Measurements from ENCODE around the gene ISCA1.

ISCA1 gene

DNA sequence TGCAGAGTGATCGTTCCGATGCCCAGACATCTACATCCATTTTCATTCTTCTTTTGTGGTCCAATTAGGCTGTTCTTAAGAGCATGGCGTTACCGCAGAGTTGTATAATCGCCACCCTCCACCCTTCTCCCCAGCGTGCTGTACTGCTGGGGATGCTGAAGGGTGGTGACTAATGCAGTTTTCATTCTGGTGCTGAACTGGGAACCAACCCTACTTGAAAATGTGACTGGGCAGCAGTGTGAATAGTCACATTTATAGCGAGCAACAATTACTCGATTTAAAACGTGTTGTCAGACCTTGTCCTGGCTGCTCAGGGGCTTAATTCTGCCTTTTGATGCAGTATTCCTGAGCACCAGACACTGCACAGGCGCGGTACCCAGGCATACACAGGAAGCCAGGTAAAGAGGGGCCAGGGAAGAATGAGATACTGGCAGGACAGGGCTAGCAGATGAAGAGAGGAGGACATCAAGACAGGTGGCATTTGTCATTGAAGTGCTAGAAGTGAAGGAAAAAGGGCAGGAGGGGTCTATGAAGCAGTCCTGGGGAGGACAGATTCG is 719 bp upstream of the ISCA1 start:
- DNase-seq = peak; percentile 86

DNA sequence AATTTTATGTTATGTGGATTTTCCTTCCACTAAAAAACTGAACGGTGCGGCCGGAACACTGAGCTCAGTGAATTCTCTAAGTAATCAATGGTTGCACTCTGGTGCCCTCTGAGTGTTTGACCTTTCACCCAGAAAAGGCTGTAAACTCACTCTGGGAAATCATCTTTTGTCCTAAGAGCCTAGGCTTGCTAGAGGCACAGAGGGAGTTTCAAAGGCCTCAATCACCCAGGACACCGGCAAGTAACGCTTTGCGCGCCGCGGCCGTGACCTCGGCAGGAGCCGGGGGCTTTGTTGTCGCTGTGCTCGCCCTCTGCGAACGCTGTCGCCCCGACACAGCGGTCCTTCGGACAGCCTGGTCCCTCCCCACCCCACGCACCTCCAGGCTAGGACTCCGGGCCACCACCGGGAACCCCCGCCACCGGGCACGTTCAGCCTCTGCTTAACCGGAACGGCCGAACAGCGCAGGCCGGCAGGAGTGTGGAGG is 703 bp downstream of the ISCA1 start:
- peak; percentile 53 for DNase-seq

DNA sequence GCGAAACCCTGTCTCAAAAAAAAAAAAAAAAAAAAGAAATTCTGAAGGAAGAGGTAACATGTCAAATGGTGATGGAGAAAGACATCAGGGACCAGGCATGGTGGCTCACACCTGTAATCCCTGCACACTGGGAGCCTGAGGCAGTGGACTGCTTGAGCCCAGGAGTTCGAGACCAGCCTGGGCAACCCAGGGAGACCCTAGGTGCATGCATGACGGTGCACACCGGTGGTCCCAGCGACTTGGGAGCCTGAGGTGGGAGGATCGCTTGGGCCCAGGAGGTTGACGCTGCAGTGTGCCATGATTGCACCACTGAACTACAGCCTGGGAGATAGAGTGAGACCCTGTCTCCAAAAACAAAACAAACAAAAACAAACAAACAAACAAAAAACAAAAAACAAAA is 1.8 kb downstream of the ISCA1 start:
- no peak for DNase-seq

DNA sequence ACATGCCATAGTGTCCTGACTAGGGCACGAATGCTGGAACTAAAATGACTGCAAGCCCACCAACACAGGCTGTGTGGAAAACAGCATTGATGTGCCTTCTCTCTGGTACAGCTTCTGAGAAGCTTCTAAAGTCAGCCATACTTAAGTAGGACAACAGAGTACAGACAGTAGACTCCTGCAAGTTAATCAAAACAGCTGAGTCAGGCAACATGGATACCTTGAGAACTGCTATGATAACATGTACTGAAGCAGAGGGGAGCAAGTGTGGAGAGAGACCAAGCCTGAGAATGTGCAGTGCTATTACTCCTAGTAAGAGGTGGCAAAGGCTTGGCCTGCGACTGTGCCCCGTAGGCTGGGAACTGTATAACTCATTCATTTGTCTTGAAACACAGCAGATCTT is 2.5 kb downstream of the ISCA1 start:
- peak; percentile 17 for DNase-seq

DNA sequence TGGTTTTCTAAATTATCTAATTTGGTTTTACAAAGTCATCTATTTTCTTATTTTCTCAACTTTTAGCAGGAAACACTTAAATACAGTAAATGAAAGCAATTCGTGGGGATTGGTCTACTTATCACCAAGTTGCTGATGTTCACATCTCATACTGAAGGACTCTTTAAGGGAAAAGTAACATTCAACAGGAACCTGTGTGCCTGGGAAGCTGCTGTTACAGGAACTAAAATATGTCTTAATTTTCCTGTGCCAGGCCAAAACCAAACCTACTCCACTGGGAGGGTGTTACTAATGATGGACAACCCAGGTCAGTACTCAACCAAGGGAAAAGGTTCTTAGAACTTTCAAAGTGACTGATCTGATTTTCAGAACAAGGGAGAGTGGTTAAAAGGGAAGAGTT is 5.3 kb downstream of the ISCA1 start:
- DNase-seq = no peak

DNA sequence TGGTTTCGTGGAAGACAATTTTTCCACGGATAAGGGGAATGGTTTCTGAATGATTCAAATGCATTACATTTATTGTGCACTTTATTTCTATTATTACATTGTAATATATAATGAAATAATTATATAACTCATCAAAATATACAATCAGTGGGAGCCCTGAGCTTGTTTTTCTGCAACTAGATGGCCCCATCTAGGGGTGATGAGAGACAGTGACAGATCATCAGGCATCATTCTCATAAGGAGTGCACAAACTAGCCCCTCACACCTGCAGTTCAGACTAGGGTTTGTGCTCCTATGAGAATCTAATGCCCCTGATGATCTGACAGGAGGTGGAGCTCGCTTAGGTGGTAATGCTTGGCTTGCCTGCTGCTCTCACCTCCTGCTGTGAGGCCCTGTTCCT is 6.4 kb downstream of the ISCA1 start:
- peak; percentile 39 for DNase-seq

DNA sequence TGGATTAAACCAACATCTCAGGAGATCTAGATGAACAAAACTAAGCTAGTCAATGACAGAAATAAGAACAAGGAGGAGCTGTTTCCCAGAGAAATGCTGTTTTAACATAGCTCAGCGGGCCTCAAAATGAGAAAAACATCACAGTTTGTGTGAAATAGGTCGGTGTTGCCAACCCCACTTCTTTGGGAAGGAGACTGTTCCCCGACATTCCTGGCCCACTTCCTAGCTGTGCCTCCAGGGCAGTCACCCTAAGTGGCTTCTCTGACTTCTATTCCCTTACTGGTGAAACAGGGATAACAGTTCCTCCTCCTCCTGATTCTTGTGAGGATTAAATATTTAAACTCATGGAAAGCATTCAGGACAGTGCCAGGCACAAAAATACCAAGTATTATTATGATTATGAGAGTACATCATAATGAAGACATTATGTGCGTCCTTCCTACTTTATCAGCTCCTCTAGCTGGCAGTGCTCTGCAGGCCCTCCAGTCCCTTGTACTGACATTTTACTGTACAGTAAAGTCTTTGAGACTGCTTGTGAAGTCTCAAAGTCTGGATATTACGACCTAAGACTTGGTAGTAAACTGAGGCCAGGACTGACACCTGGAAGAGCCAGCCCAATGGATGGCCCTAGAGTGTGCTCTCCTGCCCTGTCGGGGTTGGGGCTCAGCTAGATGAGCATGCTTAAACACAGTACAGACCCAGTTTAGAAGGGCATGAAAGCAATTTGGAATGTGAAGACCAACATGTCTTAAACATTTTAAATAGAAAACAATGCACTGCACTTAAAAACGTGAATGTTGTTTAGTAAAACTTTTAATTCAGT is 7.3 kb downstream of the ISCA1 start:
- no peak for DNase-seq

DNA sequence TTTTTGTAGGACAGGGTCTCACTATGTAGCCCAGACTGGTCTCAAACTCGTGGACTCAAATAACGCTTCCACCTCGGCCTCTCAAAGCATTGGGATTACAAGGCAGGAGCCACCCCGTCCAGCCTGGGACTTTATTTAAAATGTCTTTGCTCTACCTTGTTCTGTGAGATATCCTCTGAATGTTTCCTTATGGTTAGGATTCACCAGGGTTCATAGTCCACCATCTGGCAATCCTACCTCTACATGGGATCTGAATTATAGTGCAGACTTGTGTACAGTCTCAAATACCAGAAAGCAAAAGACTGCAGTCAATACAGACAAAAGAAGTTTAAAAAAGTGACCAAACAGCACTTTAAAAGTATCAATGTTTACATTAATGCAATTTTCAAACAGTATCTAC is 10.1 kb downstream of the ISCA1 start:
- no peak for DNase-seq

DNA sequence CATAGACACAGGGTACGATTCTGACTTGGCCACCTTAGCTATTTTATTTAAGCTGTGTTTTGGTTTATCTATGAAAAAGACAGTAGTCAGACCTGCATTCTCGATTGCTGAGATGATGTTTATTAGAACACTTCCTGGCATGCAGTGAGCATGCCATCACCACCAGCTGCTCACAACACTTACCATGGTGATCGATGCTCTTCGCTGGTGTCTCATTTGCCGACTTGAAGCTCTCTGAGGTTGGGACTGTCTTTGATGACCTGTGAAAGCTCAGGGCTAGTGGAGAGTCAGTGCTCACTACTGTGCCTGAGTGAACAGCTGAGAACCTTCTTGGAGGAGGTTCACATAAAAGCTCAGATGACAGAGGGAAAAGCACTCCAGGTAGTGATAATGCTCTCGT is 18.5 kb downstream of the ISCA1 start:
- DNase-seq = no peak

DNA sequence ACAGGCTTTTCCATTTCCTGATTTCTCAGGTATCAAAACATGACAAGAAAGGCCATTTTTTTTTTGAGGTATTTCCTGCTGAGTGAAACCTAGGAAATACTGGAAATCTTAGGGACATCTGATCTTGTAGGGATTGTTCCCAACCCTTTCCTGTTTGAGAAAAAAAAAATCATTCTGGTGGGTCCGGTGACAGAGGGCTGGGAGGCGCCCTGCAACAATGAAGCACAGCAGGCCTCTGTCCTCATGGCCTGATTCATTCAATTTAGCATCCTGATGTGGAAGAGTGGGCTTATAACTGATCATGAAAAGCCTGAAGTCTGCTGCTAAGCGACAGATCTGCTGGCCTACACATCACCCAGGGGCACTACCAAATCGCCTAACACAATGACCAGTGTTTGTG is 19.8 kb downstream of the ISCA1 start:
- DNase-seq = no peak

DNA sequence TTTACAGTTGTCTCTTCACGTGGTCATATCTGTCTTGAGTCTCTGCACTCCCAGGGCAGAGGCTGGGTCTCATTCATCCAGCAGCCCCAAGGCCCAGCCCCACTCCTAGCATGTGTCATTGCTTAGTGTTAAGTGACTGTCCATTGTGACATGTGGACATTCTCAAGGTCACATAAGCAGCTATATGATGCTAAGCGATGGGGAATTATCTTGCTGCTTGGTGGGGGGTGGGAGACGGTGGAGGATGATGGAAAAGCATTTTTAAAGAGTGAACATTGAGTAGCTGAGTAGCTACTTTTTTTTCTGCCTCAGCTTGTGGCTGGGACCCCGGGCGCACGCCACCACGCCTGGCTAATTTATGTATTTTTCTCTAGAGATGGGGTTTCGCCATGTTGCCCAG is 22.8 kb downstream of the ISCA1 start, which contains the start of gene C9orf153:
C9orf153 (minus strand) TSS at position 101 of the 400 bp plus-strand sequence. CDS start 30,054 bp downstream, outside the sequence.
- no peak for DNase-seq

DNA sequence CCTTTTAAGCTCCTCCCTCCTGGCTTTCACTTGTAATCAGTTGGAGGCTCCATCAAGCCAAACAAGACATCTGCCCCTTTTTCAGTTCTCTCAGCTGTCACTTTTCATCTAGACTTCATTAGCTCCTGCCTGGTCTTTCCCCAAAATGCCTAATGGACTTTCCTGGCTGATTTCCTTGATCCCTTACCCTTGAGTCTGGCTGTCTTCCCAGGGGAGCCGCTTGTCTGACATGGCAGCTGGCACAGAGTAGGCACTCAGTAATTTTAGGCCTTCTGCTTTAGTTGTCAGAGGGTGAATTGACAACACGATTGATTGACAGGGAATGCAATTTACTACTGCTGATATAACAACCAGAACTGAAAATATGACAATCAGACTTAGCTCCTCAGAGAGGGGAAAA is 24.9 kb downstream of the ISCA1 start:
- no peak for DNase-seq

DNA sequence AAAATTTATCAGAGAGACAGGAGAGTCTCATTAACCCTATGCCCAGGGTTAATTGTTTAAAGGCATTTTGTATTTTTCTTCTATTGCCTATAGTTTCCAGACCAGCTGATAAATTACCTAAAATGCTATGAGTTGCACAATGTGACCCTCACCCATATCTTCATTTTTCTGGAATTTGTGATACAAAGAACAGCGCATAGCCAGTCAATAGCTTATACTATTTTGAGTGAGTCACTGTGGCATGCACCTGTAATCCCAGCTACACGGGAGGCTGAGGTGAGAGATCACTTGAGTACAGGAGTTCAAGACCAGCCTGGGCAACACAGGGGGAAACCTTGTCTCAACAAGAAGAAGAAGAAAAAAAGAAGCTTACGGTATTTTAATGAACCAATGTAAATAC is 25.7 kb downstream of the ISCA1 start:
- no peak for DNase-seq

DNA sequence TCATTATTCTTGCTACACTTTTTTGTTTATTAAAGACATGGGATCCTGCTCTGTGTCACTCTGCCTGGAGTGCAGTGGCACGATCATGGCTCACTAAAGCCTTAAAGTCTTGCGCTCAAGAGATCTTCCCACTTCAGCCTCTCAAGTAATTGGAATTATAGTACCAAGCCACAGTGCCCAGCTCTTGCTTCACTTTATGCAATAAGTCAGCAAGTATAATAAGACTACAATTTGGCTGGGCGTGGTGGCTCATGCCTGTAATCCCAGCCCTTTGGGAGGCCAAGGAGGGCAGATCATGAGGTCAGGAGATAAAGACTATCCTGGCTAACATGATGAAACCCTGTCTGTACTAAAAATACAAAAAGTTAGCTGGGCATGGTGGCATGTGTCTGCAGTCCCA is 28.8 kb downstream of the ISCA1 start:
- no peak for DNase-seq

DNA sequence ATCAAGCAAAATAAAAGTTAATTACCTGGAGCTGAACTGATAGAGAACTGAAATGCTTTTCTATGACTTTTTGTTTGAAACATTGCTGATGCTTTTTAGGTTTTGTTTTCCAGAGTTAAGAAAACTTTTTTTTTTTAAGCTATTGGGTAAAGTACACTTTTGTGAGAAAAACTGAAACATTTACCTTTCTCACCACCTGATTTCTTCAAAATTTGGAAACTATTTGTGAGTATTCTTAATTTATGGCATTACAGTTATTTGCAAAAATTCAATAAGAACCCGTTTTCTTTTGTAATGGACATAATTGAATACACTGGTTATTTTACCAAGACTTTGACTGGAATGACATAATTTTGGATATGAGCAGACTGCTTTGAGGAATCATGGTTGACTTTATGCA is 29.5 kb downstream of the ISCA1 start:
- no peak for DNase-seq

DNA sequence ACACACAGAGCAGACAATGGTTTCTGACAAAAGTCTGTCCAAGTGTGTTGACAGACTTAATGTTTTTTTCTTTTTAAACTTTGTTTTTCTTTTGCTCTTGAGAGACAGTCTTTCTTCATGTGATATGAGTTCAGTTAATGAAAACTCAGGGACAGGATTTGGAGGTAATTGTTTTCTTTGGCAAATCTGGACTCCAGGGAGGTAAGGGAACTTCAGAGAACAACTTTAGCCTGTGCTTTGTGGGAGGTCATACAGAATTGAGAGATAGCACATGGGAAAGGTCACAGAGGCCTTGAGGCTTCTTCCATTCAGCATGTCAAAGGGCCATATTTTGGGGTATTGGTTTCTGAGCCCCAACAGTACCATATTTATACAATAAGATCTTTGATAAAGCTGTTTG is 32.2 kb downstream of the ISCA1 start:
- no peak for DNase-seq

DNA sequence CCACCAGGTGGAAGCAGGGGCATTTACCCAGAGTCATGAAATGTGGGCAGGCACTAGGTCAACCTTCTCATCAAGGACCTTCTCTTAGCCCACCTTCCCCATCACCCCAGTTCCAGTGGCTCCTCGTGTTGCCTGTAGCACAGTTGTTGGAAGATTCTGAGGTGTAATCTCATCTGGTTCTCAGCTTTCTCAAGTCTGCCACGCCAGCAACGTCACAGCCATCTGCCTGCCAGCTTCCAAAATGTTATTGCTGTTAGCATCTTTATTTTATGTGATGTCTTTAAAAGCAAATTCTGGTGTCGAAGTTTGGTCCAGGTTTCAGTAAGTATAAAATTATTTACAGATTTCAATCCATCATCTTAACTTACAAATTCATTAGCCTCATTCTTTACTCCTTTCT is 33.6 kb downstream of the ISCA1 start:
- no peak for DNase-seq

DNA sequence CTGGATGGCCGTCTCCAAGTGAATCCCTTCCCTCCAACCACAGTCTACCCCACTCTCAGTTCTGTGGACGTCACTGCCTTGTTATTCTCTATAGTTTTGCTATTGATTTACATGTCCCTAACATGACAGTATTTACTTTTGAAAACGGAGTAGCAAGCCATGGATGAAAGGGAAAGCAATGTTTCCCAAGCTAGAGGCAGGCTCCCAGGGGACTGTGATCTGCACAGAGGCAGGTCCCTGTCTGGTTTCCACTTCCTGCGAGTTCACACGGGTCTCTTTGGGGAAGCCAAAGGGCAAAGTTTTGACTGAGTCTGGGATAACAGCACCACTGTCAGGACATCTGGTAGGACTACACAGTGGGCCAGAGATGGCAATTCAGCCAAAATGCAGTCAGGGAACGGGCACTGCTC is 35.6 kb downstream of the ISCA1 start:
- no peak for DNase-seq

DNA sequence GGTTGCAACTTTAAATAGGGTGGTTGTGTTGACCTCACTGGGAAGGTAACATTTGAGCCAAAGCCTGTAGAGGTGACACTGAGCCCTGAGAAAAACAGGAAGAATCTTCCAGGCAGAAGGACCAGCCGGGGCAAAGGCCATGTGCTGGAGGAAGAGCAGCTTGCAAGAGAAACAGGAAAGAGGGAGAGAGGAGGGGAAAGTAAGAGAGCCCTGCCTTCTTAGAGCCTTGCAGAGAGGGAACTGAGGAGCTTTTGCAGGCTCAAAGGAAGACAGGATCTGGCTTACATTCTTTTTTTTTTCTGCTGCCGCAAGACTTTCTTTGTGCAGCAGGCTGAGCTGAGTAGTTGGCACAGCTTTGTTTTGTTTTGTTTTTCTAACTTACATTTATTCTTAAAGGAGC is 40.3 kb downstream of the ISCA1 start:
- DNase-seq = no peak

DNA sequence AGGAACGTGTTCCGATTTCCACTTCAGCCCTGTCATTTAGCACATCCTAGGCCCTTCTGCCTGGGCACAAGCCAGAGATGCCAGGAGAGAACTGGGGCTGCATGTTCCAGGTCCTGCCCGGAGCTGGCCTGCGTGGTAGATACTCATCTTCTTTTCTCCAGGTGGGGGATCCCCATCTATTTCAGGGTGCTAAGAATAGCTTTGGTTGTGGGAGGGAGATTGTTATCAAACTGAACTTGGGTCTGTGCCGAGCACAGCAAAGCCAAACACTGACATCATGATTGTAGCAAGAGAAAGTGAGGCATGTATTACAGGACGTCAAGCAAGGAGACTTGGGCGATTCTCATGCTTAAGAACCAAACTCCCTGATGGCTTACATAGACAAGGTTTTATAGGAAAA is 41.1 kb downstream of the ISCA1 start:
- DNase-seq = no peak

DNA sequence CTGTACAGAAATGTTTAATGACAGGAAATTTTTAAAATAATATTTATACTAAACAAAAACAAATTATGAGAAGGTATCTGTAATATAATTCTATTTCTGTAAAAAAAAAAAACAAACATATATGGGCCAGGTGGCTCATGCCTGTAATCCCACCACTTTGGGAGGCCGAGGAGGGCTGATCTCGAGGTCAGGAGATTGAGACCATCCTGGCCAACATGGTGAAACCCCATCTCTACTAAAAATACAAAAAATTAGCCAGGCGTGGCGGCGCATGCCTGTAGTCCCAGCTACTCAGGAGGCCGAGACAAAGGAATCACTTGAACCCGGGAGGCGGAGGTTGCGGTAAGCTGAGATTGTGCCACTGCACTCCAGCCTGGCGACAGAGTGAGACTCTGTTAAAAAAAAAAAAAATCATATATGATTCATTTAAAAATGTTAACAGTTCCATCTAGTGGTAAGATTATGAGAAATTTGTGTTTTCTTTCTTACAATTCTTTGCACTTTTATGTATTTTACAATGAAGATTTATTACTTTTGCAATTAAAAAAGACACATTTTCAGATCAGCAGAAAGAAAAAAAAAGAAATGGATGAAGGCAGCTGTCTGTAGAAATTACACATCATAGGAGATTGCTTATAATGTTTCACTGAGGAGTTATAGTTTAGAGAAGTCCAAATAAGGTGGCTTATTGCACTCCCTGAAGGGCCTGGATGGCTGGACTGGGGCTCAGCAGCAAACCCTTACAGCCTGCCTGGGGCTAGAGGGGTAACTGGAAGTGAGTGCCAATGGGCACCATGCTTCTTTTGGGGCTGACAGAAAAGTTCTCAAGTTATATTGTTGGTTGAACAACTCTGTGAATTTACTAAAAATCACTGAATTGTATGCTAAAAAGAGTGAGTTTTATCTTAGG is 43.2 kb downstream of the ISCA1 start:
- peak; percentile 30 for DNase-seq

DNA sequence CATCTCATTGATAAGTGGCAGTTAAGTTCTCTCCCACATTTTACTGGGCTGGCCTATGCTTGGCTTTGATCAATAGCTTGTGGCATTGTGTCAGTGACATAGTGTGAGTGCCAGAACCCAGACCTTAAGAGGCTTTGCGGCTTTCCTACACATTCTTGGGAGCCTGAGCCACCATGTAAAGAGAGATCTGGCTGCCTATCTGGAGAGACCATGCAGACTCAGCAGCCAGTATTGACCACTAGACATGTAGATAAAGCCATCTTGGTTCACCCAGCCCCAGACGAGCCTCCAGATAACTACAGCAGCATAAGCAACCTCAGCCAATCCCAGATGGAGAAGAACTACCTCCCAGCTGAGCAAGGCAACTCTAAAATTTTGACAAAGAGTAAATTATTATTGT is 51.5 kb downstream of the ISCA1 start:
- peak; percentile 86 for DNase-seq

DNA sequence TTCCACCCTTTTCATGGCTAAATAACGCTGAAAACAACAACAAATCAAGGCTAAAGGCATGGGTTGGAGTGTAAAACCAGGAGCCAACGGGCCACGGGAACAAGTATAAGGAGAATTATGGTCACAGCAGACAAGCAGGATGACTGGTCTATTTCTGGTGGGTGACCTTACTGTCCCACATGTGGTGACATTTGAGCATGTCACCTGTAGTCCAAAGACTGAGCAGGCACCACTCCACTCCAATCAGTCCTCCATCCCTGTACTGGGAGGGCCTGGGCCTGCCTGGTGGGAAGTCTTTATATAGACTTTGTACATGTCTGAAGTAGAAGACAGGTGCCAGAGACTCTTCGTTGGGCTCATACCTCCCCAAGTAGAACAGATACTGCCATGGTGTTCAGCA is 59.7 kb downstream of the ISCA1 start:
- DNase-seq = no peak

DNA sequence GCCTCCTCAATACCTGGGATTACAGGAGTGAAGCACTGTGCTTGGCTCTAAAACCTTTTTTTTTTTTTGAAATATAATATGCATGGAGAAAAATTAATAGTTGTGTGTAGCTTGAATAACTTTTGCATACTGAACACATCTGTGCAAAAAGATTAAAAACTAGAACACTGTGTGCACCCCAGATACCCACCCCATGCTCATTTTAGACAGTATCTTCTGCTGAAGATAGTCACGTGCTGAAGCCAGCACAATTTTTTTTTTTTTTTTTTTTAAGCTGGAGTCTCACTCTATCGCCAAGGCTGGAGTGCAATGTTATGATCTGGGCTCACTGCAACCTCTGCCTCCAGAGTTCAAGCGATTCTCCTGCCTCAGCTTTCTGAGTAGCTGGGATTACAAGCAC is 62.7 kb downstream of the ISCA1 start:
- peak; percentile 50 for DNase-seq
